Mesenchymal stem cell (in vitro differentiated cells and primary cell): Measurements from ENCODE around the gene BDKRB2.
A peak's percentile ranks its signal among the peaks of the same experiment; 100 is the strongest.

Source experiments
- DNase-seq: peaks from one replicate; pipeline ENCODE4 v3.0.0-alpha.2; 2013
- H2AFZ ChIP-seq: one replicate; pipeline ENCODE4 v1.6.1; 2013; ENCODE audit warnings: low read depth, mild to moderate bottlenecking, control low read depth, inconsistent platforms, low read length, moderate library complexity
- H2AK5ac ChIP-seq: 2 replicates; pipeline ENCODE4 v1.6.1; 2013; ENCODE audit warnings: low read length, moderate library complexity, mild to moderate bottlenecking, inconsistent platforms; ENCODE audit not compliant: severe bottlenecking
- H2BK120ac ChIP-seq: one replicate; pipeline ENCODE4 v1.6.1; 2013; ENCODE audit warnings: low read depth, mild to moderate bottlenecking, inconsistent platforms, low read length, moderate library complexity
- H2BK12ac ChIP-seq, 2 experiments: one replicate each; pipeline ENCODE4 v1.6.1; 2013; ENCODE audit warnings: inconsistent platforms in 2 of 2, low read length in 2 of 2, mild to moderate bottlenecking in 2 of 2, moderate library complexity in 2 of 2, control low read depth in 1 of 2
- H2BK15ac ChIP-seq: one replicate; pipeline ENCODE4 v1.6.1; 2013; ENCODE audit warnings: mild to moderate bottlenecking, low read depth, inconsistent platforms; ENCODE audit not compliant: poor library complexity, severe bottlenecking
- H2BK5ac ChIP-seq: 2 replicates; pipeline ENCODE4 v1.6.1; 2013; ENCODE audit warnings: low read depth, mild to moderate bottlenecking, low read length, control low read depth, inconsistent platforms; ENCODE audit not compliant: poor library complexity, severe bottlenecking
- H3K14ac ChIP-seq, 2 experiments: one replicate each; pipeline ENCODE4 v1.6.1; 2013; ENCODE audit warnings: inconsistent platforms in 2 of 2, low read length in 2 of 2, control low read depth in 1 of 2, mild to moderate bottlenecking in 1 of 2, moderate library complexity in 1 of 2
- H3K18ac ChIP-seq, 2 experiments: one replicate each; pipeline ENCODE4 v1.6.1; 2013; ENCODE audit warnings: inconsistent platforms in 2 of 2, low read length in 2 of 2, control low read depth in 1 of 2, low read depth in 1 of 2, mild to moderate bottlenecking in 1 of 2
- H3K23ac ChIP-seq, 2 experiments: one replicate each; pipeline ENCODE4 v1.6.1; 2013; ENCODE audit warnings: inconsistent platforms in 2 of 2, low read length in 2 of 2, mild to moderate bottlenecking in 2 of 2, moderate library complexity in 2 of 2, control low read depth in 1 of 2
- H3K27ac ChIP-seq: 2 replicates; pipeline ENCODE4 v1.5.1; 2013; ENCODE audit warnings: mild to moderate bottlenecking, moderate library complexity, low read length, control low read depth, inconsistent platforms; ENCODE audit not compliant: poor library complexity, severe bottlenecking
- H3K27me3 ChIP-seq, 2 experiments: 2 replicates each; pipeline versions ENCODE4 v1.6.1 to v1.7.0; 2013; ENCODE audit warnings: low read length in 2 of 2, mild to moderate bottlenecking in 2 of 2, moderate library complexity in 2 of 2, control low read depth in 1 of 2, inconsistent platforms in 1 of 2; ENCODE audit not compliant: control insufficient read depth in 1 of 2, insufficient read depth in 1 of 2
- H3K36me3 ChIP-seq, 2 experiments: 2 replicates each; pipeline versions ENCODE4 v1.6.1 to v1.7.0; 2013; ENCODE audit warnings: low read length in 2 of 2, control low read depth in 1 of 2, inconsistent platforms in 1 of 2, low read depth in 1 of 2, mild to moderate bottlenecking in 1 of 2; ENCODE audit not compliant: insufficient read depth in 2 of 2, control insufficient read depth in 1 of 2
- H3K4ac ChIP-seq, 2 experiments: one replicate each; pipeline ENCODE4 v1.6.1; 2013; ENCODE audit warnings: inconsistent platforms in 2 of 2, low read length in 2 of 2, mild to moderate bottlenecking in 2 of 2, moderate library complexity in 2 of 2, control low read depth in 1 of 2, low read depth in 1 of 2
- H3K4me1 ChIP-seq: 2 replicates; pipeline ENCODE4 v1.6.1; 2013; ENCODE audit warnings: low read depth, low read length, control low read depth; ENCODE audit not compliant: control insufficient read depth, insufficient read depth
- H3K4me2 ChIP-seq: 2 replicates; pipeline ENCODE4 v1.6.1; 2013; ENCODE audit warnings: low read length, mild to moderate bottlenecking, inconsistent platforms; ENCODE audit not compliant: poor library complexity, severe bottlenecking
- H3K4me3 ChIP-seq, 2 experiments: 2 replicates each; pipeline versions ENCODE4 v1.5.1 to v1.7.0; 2013; ENCODE audit warnings: low read length in 2 of 2, mild to moderate bottlenecking in 2 of 2, control low read depth in 1 of 2, low read depth in 1 of 2; ENCODE audit not compliant: insufficient read depth in 1 of 2
- H3K79me1 ChIP-seq: replicated peaks from 2 replicates; pipeline ENCODE4 v1.6.1; 2013; ENCODE audit warnings: mild to moderate bottlenecking, control low read depth, low read length, inconsistent platforms; ENCODE audit not compliant: poor library complexity, severe bottlenecking
- H3K9ac ChIP-seq: 2 replicates; pipeline ENCODE4 v1.7.0; 2013; ENCODE audit warnings: mild to moderate bottlenecking, low read length, moderate library complexity
- H3K9me3 ChIP-seq: 2 replicates; pipeline ENCODE4 v1.7.0; 2013; ENCODE audit warnings: mild to moderate bottlenecking, low read length; ENCODE audit not compliant: control insufficient read depth
- H4K8ac ChIP-seq: one replicate; pipeline ENCODE4 v1.6.1; 2013; ENCODE audit warnings: inconsistent platforms, mild to moderate bottlenecking, low read length, moderate library complexity
- H4K91ac ChIP-seq: one replicate; pipeline ENCODE4 v1.6.1; 2013; ENCODE audit warnings: mild to moderate bottlenecking, low read length, inconsistent platforms
- WGBS: methylation state at CpG from one replicate; pipeline ENCODE4 v1.1.7; 2013; ENCODE audit warnings: mixed read lengths; 5-methylcytosine and 5-hydroxymethylcytosine counted together

Gene BDKRB2

DNA sequence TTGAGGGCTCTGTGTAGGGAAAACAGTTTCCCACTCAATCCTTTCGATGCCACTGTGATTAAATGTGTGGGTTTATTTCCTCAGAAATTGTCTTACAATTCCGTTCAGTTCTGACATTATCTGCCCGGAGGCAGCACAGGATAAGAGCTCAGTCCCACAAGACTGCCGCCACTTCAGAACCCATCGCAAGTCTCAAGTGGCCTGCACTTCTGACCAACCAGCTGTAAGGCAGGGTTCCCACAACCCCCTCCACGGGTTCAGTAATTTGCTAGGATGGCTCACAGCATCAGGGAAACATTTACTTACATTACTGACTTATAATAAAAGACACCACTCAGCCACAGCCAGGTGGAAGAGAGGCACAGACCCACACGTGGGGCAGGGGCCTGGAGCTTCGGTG, 17.2 kb downstream of the BDKRB2 start:
- no peak overlapping the region for H3K4me2 ChIP-seq
- peaks cover 41 to 91% of the 10 kb centered on the region in 2 experiments for H3K36me3 ChIP-seq
- H4K8ac ChIP-seq = no peak overlapping the region

DNA sequence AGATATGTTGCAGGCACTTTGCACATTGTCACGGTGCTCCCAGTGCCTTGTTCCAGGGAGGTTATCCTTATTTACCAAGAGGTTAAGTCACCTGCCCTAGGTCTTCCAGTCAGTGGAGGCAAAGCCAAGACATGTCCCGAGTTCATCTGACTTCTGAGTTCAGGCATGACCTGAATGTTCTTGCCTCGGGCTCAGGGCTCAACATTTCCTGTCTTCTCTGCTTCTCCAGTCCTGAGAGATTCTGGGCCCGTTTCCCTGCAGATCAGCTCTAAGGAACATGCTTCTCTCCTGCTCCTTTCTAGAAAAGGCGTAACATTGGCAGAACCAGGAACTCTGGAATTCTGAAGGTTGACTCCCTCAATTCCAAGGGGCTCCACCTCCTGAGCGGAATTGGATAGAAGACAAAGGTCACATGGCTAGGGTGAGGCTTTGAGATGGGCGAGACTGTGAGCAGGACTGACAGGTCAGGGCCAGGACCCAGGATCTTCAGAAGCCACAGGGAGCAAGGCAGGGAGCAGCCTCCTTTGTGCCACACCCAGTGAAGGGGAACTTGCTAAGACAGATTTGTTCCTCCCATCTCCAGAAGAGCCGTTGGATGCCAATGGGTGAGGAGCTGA, 19.9 kb downstream of the BDKRB2 start:
- 94% methylated on average over 8 of the region's 8 CpGs for WGBS
- H3K14ac ChIP-seq = no peak overlapping the region

More for the DNA sequence above, 17.2 kb downstream of the BDKRB2 start:
- Histone ChIP-seq H3K27me3 (no peaks in the 10 kb centered on the region), H3K9me3 (no peaks in the 10 kb centered on the region), H4K91ac (no peak overlapping the region), H3K4me3 (no peak overlapping the region), H2BK120ac (no peak overlapping the region), H2BK5ac (no peak overlapping the region), H3K27ac (no peak overlapping the region), H2AK5ac (no peak overlapping the region), H2AFZ (no peak overlapping the region), H3K18ac (no peak overlapping the region), H3K9ac (no peak overlapping the region), H3K23ac (no peak overlapping the region), H2BK12ac (peak overlapping the region in 1 of 2 experiments; percentile 47), H3K4me1 (peaks cover 21% of the 10 kb centered on the region), H3K4ac (no peak overlapping the region), H3K79me1 (peaks cover 37% of the 10 kb centered on the region), H2BK15ac (no peak overlapping the region), H3K14ac (no peak overlapping the region)
- 81% methylated on average over 8 of the region's 8 CpGs for WGBS
- no peak for DNase-seq

DNA sequence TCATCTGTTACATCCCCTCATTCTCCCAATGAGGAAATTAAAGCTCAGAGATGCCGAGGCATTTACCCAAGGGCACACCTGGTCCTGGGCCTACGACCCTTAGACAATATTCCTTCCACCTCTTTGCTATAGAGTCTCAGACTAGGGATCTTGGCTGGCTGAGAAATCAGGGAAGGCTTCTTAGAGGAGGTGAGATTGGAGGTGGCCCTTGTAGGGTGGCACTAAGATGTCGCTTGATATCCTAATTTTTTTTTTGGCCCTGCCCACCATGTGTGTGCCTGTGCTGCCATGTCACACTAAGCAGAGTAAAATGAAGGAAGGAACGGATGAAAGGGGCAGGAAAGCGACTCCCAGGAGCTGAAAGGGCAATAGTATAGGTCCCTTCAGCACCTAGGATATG, 20.6 kb downstream of the BDKRB2 start:
- Histone ChIP-seq H3K23ac (no peak overlapping the region), H2AK5ac (no peak overlapping the region), H2AFZ (no peak overlapping the region), H3K79me1 (peaks cover 38% of the 10 kb centered on the region), H3K4me1 (peaks cover 15% of the 10 kb centered on the region), H4K8ac (no peak overlapping the region), H2BK120ac (no peak overlapping the region), H4K91ac (no peak overlapping the region), H3K4me2 (no peak overlapping the region), H2BK12ac (no peak overlapping the region), H3K27ac (peak overlapping the region; percentile 39), H2BK15ac (no peak overlapping the region), H3K4me3 (peak overlapping the region in 1 of 2 experiments; percentile 17), H2BK5ac (no peak overlapping the region), H3K27me3 (no peaks in the 10 kb centered on the region), H3K36me3 (peaks cover 52 to 88% of the 10 kb centered on the region in 2 experiments), H3K4ac (no peak overlapping the region), H3K18ac (no peak overlapping the region), H3K9ac (peak overlapping the region; percentile 39), H3K9me3 (no peaks in the 10 kb centered on the region), H3K14ac (no peak overlapping the region)
- WGBS = 86% methylated on average over 3 of the region's 5 CpGs
- no peak for DNase-seq

More for the DNA sequence above, 19.9 kb downstream of the BDKRB2 start:
- no peak overlapping the region for H2BK15ac ChIP-seq
- no peak overlapping the region for H3K4ac ChIP-seq
- H3K27ac ChIP-seq = no peak overlapping the region
- no peak overlapping the region for H4K8ac ChIP-seq
- H3K36me3 ChIP-seq = peaks cover 52 to 92% of the 10 kb centered on the region in 2 experiments
- no peak overlapping the region for H3K4me2 ChIP-seq
- H3K4me3 ChIP-seq = no peak overlapping the region
- no peak overlapping the region for H4K91ac ChIP-seq
- H2AK5ac ChIP-seq = peak overlapping the region; percentile 3
- peak overlapping the region; percentile 39 for H3K9ac ChIP-seq
- no peak overlapping the region for H2BK120ac ChIP-seq
- H2AFZ ChIP-seq = no peak overlapping the region
- H3K18ac ChIP-seq = no peak overlapping the region
- H3K79me1 ChIP-seq = peaks cover 44% of the 10 kb centered on the region
- no peak for DNase-seq
- peaks cover 19% of the 10 kb centered on the region for H3K4me1 ChIP-seq
- no peak overlapping the region for H3K23ac ChIP-seq
- no peak overlapping the region for H2BK5ac ChIP-seq
- no peak overlapping the region for H2BK12ac ChIP-seq
- H3K27me3 ChIP-seq = no peaks in the 10 kb centered on the region
- H3K9me3 ChIP-seq = no peaks in the 10 kb centered on the region

DNA sequence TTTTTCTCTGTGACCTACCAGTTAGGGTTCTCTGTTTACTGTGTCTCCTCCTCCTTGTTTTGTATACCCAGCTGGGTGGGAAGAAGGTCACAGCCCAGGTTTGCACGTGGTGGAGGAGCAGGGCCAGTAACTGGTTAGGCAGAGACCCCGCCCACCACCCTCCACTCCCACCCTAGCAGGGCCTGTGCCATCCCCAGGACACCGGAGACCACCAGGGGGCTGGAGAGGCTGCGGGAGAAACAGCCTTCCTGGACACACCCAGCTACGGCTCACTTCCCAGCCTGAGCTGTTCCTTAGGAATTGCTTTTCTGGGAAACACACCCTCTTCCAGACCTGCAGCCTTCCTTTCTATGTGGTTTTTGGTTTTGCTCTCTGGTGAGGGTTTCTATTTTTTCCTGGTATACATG, 21.1 kb downstream of the BDKRB2 start:
- Histone ChIP-seq H3K36me3 (peaks cover 49 to 85% of the 10 kb centered on the region in 2 experiments), H3K23ac (no peak overlapping the region), H3K79me1 (peaks cover 36% of the 10 kb centered on the region), H3K27ac (peak overlapping the region; percentile 39), H2BK15ac (no peak overlapping the region), H4K8ac (no peak overlapping the region), H2AFZ (no peak overlapping the region), H3K9me3 (no peaks in the 10 kb centered on the region), H2AK5ac (no peak overlapping the region), H2BK120ac (no peak overlapping the region), H3K4me1 (peaks cover 15% of the 10 kb centered on the region), H4K91ac (no peak overlapping the region), H3K9ac (peak overlapping the region; percentile 39), H3K27me3 (no peaks in the 10 kb centered on the region), H3K14ac (no peak overlapping the region), H2BK12ac (no peak overlapping the region), H3K18ac (no peak overlapping the region), H3K4me3 (no peak overlapping the region), H3K4me2 (no peak overlapping the region), H2BK5ac (no peak overlapping the region), H3K4ac (no peak overlapping the region)
- peak; percentile 58 for DNase-seq
- WGBS = no CpG with 5 or more reads among the region's 5 CpGs
